GM06990 (cell line): Measurements from ENCODE around the gene COL23A1.

ENCODE experiments used
- DNase-seq: peaks from one replicate; pipeline ENCODE4 v3.0.0-alpha.2; 2011; ENCODE audit not compliant: insufficient read length; ENCODE audit errors: extremely low read depth
- H3K27me3 ChIP-seq: replicated peaks from 2 replicates; pipeline ENCODE4 v1.6.0; 2011; ENCODE audit warnings: low read length; ENCODE audit not compliant: control insufficient read depth, insufficient read depth
- H3K36me3 ChIP-seq: 2 replicates; pipeline ENCODE4 v1.5.1; 2011; ENCODE audit warnings: low read length; ENCODE audit not compliant: control insufficient read depth, insufficient read depth
- H3K4me3 ChIP-seq: replicated peaks from 2 replicates; pipeline ENCODE4 v1.5.1; 2011; ENCODE audit warnings: low read depth, mild to moderate bottlenecking, control low read depth, low read length
- CTCF ChIP-seq: IDR thresholded peaks from 2 replicates; pipeline ENCODE4 v1.5.1; 2011; ENCODE audit warnings: low read length, control low read depth, mild to moderate bottlenecking, inconsistent platforms; ENCODE audit not compliant: insufficient read depth, poor library complexity, severe bottlenecking

The COL23A1 gene

GRCh38 chr5:178357678-178358077, 232.5 kb downstream of the COL23A1 start:
- H3K27me3 ChIP-seq, result no peaks in the 10 kb centered on the region; the same call in none of the 2 replicates
- DNase-seq, result no peak
- no peaks in the 10 kb centered on the region for H3K36me3 ChIP-seq
- no peak overlapping the region for H3K4me3 ChIP-seq
- TF ChIP-seq CTCF, result no peak

GRCh38 chr5:178357121-178357521, 233.1 kb downstream of the COL23A1 start:
- TF ChIP-seq CTCF, result no peak
- no peak overlapping the region for H3K4me3 ChIP-seq

GRCh38 chr5:178356431-178356872, 233.7 kb downstream of the COL23A1 start:
- Histone ChIP-seq H3K4me3 (no peak overlapping the region), H3K36me3 (no peaks in the 10 kb centered on the region), H3K27me3 (no peaks in the 10 kb centered on the region; the same call in none of the 2 replicates)
- no peak for DNase-seq
- no peak for TF ChIP-seq CTCF

More at GRCh38 chr5:178357121-178357521, 233.1 kb downstream of the COL23A1 start:
- Histone ChIP-seq H3K27me3 (no peaks in the 10 kb centered on the region; the same call in none of the 2 replicates), H3K36me3 (no peaks in the 10 kb centered on the region)
- DNase-seq, result no peak

GRCh38 chr5:178355671-178356070, 234.5 kb downstream of the COL23A1 start:
- no peak for TF ChIP-seq CTCF
- no peak for DNase-seq
- no peak overlapping the region for H3K4me3 ChIP-seq
- no peaks in the 10 kb centered on the region; the same call in 1 of the 2 replicates for H3K27me3 ChIP-seq
- no peaks in the 10 kb centered on the region for H3K36me3 ChIP-seq

- no peak overlapping the region for H3K4me3 ChIP-seq
- H3K36me3 ChIP-seq, result no peaks in the 10 kb centered on the region
- DNase-seq, result no peak
- no peak for TF ChIP-seq CTCF
- no peaks in the 10 kb centered on the region for H3K27me3 ChIP-seq
Measured at GRCh38 chr5:178353461-178353860, 236.7 kb downstream of the COL23A1 start.

- Histone ChIP-seq H3K4me3 (no peak overlapping the region), H3K27me3 (no peaks in the 10 kb centered on the region), H3K36me3 (no peaks in the 10 kb centered on the region)
- no peak for DNase-seq
- TF ChIP-seq CTCF, result no peak
Measured at GRCh38 chr5:178352035-178352349, 238.2 kb downstream of the COL23A1 start.
